ENCODE results near the gene STARD9. TPM values are rescaled to one million over a fixed set of nuclear protein-coding genes. Genes with fewer than 3 reads are reported as not detected.

Gene STARD9
- total and polyA plus RNA-seq, 2 of the 13 experiments (the other 11 are each of a cell fraction or from before 2014, with no cell fraction given), result 5.3 to 7.5 TPM

- TF ChIP-seq NRL (CRISPR knock-in tag; IDR thresholded peaks at IDR 0.05; ENCODE audit: borderline replicate concordance), result no peak
- peak; percentile 67; the same call in 1 of the 2 replicates for TF ChIP-seq TARDBP (CRISPR knock-in tag; IDR thresholded peaks at IDR 0.05)
- TF ChIP-seq DR1 (CRISPR knock-in tag; IDR thresholded peaks at IDR 0.05), result peak; percentile 97
- TF ChIP-seq ZBTB25 (CRISPR knock-in tag; IDR thresholded peaks at IDR 0.05), result no peak
- TF ChIP-seq, protein P1, sequence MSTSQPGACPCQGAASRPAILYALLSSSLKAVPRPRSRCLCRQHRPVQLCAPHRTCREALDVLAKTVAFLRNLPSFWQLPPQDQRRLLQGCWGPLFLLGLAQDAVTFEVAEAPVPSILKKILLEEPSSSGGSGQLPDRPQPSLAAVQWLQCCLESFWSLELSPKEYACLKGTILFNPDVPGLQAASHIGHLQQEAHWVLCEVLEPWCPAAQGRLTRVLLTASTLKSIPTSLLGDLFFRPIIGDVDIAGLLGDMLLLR (CRISPR knock-in tag; IDR thresholded peaks at IDR 0.05), result peak; percentile 65
- peak; percentile 74; the same call in 1 of the 2 replicates for TF ChIP-seq CCDC6 (CRISPR knock-in tag; IDR thresholded peaks at IDR 0.05)
- TF ChIP-seq TOPORS (CRISPR knock-in tag; IDR thresholded peaks at IDR 0.05), result no peak
- TF ChIP-seq ZFYVE20 (CRISPR knock-in tag; IDR thresholded peaks at IDR 0.05; ENCODE audit: borderline replicate concordance, low read depth), result no peak
- TF ChIP-seq ZNF44 (CRISPR knock-in tag; IDR thresholded peaks at IDR 0.05), result no peak
- peak; percentile 69; the same call in 1 of the 2 replicates for TF ChIP-seq MTA1 (CRISPR knock-in tag; IDR thresholded peaks at IDR 0.05; ENCODE audit: borderline replicate concordance)
- no peak for TF ChIP-seq ZNF432 (CRISPR knock-in tag; IDR thresholded peaks at IDR 0.05; ENCODE audit: borderline replicate concordance)
- TF ChIP-seq PRDM4 (CRISPR knock-in tag; IDR thresholded peaks at IDR 0.05; ENCODE audit: borderline replicate concordance), result no peak
- TF ChIP-seq ZHX1 (CRISPR knock-in tag; IDR thresholded peaks at IDR 0.05; ENCODE audit: low read depth), result no peak
- peak; percentile 89 for TF ChIP-seq KDM5B (CRISPR knock-in tag; IDR thresholded peaks at IDR 0.05; ENCODE audit: borderline replicate concordance)
- no peak for TF ChIP-seq ZBTB49 (CRISPR knock-in tag; IDR thresholded peaks at IDR 0.05; ENCODE audit: borderline replicate concordance)
- TF ChIP-seq, protein P2, sequence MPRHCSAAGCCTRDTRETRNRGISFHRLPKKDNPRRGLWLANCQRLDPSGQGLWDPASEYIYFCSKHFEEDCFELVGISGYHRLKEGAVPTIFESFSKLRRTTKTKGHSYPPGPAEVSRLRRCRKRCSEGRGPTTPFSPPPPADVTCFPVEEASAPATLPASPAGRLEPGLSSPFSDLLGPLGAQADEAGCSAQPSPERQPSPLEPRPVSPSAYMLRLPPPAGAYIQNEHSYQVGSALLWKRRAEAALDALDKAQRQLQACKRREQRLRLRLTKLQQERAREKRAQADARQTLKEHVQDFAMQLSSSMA (CRISPR knock-in tag; IDR thresholded peaks at IDR 0.05), result peak; percentile 83
- TF ChIP-seq CEBPB (IDR thresholded peaks at IDR 0.05; ENCODE audit: borderline replicate concordance, low read depth, low read length), result no peak
- TF ChIP-seq ZNF3 (CRISPR knock-in tag; IDR thresholded peaks at IDR 0.05), result no peak
These were observed at the start of gene STARD9 (continued) for GRCh38 chr15:42575188-42576039.
